GM12801 (cell line): ENCODE measurements around the gene C1QL3.

Experiments used
- CTCF ChIP-seq: IDR thresholded peaks from one replicate; pipeline ENCODE4 v1.5.1; 2011; ENCODE audit warnings: control low read depth; ENCODE audit not compliant: insufficient read length; ENCODE audit errors: extremely low read depth

Gene C1QL3

GRCh38 chr10:16519908-16520861 is 1.5 kb downstream of the C1QL3 start:
- no peak for TF ChIP-seq CTCF

- TF ChIP-seq CTCF, result no peak
Measured at GRCh38 chr10:16519250-16519907, 2.3 kb downstream of the C1QL3 start.

GRCh38 chr10:16518822-16519221 is 2.9 kb downstream of the C1QL3 start:
- TF ChIP-seq CTCF, result no peak

- TF ChIP-seq CTCF, result no peak
Measured at GRCh38 chr10:16510843-16511242, 10.8 kb downstream of the C1QL3 start.

GRCh38 chr10:16509996-16510395 is 11.7 kb downstream of the C1QL3 start:
- no peak for TF ChIP-seq CTCF

- no peak for TF ChIP-seq CTCF
Measured at GRCh38 chr10:16505161-16505560, 16.5 kb downstream of the C1QL3 start.

- TF ChIP-seq CTCF, result no peak
Measured at GRCh38 chr10:16497911-16498310, 23.8 kb downstream of the C1QL3 start.
